Lung microvascular endothelial cell (primary cell): ENCODE data around the gene ADCY10. TPM values are rescaled to one million over a fixed set of nuclear protein-coding genes. Genes with fewer than 3 reads are reported as not detected.
"Not testable (repeated sequence)": the region's sequence is repeated elsewhere in the genome, so short reads cannot be mapped to it uniquely, and the experiment has no call there.

Experiments
- DNase-seq, 2 donors: peaks; one replicate each; pipeline versions ENCODE4 v3.0.0 to v3.0.0-alpha.2; 2010; ENCODE audit warnings: low read depth in 2 of 2
- total RNA-seq: library from RNA; depleted of rRNA; stranded (reverse); fragments of >200 nt; gene quantifications from 2 replicates; pipeline ENCODE4 v1.2.1, GENCODE V29; 2014

ADCY10 gene
- not detected in 2 replicates for total RNA-seq

DNA sequence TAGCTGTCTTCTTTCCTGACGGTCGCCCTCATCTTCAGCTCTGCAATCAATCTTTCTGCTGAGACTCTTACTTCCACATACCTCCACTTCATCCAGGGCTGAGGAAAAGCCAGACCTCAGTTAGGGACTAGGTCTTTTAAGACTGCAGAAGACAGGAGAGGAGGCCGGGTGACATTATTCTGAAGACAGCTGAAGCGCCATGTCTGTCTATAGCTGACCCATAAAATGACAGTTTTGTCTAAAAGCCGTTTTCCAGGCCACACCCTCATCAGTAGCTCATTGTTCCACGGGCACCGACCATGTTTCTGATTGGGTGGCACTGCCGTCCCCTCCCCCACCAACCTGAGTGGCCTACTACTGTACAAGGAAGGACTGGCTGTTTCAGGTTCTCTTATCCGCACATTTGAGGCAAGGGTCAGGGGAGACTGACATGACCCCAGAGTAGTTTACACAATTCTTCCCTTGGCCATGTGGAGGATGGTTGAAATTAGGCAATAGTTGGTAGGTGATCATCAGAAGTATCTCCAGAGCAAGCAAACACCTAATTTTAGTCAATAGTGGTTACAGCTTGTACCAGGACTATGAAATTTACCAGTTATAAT, at the start of gene ADCY10:
ADCY10 (minus strand) TSS at position 240 of the 602 bp plus-strand sequence. CDS start 8,994 bp downstream, outside the sequence.
- no peak for DNase-seq

GRCh38 chr1:167957710-167958109, 43.8 kb upstream of the ADCY10 start:
- no peak for DNase-seq

DNA sequence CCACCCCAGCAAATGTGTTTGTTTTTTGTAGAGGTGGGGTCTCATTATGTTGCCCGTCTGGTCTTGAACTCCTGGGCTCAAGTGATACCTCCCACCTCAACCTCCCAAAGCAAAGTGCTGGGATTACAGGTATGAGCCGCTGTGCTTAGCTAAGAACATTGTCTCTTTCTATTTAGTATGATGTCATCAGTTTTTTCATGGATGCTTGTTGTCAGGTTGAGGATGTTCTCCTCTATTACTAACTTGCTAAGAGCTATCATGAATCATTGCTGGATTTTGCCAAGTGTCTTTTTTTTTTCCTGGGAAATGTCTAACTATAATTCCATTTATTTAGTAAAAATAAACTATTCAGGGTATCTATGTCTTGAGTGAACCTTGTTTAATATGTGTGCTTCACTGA, 42.0 kb upstream of the ADCY10 start:
- DNase-seq: no peak

- DNase-seq: no peak
Observed at GRCh38 chr1:167950569-167950968, 36.6 kb upstream of the ADCY10 start.

GRCh38 chr1:167949785-167950184, 35.9 kb upstream of the ADCY10 start:
- no peak for DNase-seq

DNA sequence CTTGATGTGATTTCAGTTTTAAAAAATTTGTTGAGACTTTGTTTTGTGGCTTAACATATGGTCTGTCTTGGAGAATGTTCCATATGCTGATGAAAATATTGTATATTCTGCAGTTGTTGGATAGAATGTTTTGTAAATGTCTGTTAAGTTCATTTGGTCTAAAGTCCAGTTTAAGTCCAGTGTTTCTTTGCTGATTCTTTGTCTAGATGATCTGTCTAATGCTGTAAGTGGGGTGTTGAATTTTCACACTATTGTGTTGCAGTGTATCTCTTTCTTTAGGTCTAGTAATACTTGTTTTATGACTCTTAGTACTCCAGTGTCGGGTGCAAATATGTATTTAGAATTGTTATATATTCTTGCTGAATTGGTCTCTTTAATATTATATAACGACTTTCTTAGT, 33.8 kb upstream of the ADCY10 start:
- no peak for DNase-seq

- DNase-seq: no peak
Observed at GRCh38 chr1:167943541-167943940, 29.6 kb upstream of the ADCY10 start.

DNA sequence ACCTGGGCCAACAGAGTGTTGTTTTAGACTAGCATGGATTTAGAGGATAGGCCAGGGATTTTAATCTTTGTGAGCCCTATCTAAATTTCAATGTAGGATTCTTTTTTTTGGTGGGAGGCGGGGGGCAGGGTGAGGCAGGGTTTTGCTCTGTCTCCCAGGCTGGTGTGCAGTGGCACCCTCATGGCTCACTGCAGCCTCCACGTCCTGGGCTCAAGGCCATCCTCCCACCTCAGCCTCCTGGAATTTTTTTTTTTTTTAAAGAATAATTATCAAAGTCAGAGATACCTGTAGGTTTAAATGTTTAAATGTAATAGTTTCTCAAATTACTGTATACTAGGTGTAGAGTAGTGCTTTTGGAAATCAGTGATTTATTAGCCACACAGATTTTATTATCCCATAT, 26.3 kb upstream of the ADCY10 start:
- DNase-seq: no peak

- no peak for DNase-seq
Observed at GRCh38 chr1:167938080-167938636, 24.2 kb upstream of the ADCY10 start.

DNA sequence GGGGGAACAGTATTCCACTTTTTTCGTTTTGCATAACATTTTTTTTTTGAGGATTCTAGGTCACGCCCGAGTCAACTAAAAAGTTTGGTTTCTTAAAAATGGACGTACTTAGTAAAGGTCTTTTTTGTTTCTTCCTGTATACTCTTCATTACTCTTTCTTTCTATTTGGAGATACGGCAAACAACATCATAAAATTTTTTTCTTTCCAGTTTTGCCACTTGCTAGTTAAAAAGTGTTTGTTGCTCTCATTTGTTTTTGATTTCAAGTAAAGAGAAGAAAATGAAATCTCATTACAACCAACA, 23.7 kb upstream of the ADCY10 start:
- no peak for DNase-seq

GRCh38 chr1:167936930-167937708, 23.2 kb upstream of the ADCY10 start, which contains the start of gene MPC2:
MPC2 (minus strand) TSS chr1:167937072; CDS start chr1:167935841, 1,231 bp downstream.
- DNase-seq: peak; percentile 59 to 65

DNA sequence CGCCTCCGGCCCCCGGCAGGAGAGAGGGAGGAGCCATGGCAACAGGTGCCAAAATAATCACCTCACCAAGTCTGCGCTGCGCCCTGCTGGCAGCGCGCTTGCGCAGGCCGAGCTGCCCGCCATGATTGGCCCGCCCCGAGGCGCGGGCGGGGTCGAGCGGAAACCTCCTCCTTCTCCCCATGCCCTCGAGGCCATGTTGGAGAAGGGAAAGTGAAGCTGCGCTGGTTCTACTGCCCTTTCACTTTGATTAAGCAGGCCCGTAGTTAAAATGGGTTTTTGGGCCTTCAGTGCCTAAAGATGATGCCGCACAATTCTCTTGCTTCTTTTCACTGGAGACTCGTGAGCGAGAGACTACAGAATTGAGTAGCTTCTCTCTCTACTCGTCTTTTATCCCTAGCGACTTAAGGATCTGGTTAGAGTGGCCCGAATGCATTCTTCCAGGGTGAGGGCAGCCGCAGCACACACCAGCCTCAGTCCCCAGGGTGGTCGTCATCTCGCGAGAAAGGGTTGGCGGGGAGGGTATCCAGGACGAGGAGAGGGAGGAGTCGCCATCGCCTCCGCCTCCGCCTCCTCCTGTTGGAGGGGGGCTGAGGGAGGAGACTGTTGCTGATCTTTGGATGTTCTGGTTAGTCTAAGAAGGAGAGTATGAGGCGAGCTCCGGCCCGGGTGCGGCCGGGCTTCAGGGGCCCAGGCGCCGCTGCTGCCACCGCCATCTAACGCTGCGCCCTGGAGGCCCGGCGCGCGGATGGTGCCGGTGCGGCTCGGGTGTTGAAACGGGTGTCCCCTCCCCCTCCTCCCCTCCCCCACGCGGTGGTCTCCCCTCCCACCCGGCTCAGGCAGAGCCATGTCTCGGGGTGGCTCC, 22.4 kb upstream of the ADCY10 start, which contains the start of gene DCAF6:
DCAF6 (plus strand) TSS at position 616 of the 862 bp plus-strand sequence; CDS start at position 845, 229 bp downstream.
- peak; percentile 99 for DNase-seq

DNA sequence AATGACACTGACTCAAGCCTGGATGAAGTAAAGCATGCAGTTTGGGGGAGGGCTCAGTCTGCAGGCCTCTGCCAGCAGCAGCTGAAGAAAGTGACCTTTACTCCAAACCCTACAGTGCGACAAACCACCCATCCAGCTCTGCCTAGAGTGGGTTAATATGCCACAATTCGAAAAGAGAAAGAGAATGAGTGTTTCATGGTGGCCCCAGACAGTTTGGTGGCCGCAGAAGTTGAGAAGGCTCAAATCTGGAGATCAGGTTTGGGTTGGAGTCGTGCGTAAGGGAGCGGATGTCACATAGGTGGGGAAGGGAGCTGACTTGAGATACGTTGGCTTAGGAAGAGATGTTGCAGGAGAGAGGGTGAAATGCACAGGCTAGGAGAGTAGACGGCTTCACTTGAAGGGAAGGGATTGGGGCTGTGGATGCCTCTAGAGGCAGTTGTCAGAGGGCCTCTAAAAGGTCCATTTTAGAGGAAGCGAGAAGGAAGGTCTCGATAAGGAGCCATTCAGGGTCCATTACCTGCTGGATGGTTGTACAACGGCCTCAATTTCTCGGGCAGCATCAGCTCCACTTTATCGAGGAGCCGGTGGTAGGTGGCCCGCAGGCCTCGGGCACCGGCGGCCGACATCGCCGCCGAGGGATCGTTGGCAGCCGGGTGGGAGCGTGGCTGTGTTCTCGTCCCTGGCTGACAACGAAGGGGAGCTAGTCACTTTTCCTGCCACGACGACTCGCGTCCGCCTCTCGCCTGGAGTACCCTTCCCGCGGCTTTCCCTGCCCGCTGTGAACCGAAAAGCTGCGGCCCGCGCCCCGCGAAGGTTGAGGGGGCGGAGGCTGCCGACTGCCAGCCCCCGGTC, 21.5 kb upstream of the ADCY10 start:
- peak; percentile 26 to 55 for DNase-seq

GRCh38 chr1:167934426-167935215, 20.7 kb upstream of the ADCY10 start:
- DNase-seq: no peak

DNA sequence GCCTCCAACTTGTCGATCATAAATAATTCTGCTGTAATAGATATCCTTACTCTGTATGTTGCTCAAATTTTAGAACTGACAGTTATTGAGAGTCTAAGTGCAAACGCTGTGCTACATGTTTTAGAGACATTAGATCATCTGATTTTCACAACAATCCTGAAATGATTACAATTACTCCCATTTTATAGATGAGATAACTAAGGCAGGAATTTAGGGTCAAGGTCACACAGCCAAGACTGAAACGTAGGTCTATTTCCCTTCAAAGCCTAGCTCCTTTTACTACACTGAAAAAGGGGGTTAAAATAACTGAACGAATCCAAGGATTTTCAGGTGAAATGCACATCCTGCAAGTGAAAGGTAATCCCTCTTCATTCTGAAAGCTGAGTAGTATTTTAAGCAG, 19.9 kb upstream of the ADCY10 start:
- no peak for DNase-seq

DNA sequence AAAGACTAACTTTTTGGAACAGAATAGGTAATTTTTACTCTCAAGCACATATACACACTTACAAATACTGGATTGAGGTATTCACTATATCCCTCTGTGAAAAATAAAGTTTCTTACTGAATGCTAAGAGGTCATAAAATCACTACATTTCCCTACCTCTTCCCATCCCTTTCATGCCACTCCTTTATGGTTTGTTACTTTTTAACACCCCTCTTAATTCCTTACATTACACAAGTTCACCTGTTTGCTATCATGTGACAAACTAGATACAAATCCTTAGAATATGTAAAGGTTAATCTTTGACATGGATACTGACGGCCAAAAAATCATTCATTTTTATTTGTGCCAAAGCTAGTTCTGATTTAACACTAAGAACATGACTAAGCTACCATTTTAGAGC, 15.8 kb upstream of the ADCY10 start:
- no peak for DNase-seq

GRCh38 chr1:167928919-167929318, 15.0 kb upstream of the ADCY10 start:
- DNase-seq: not testable (repeated sequence)

- no peak for DNase-seq
Observed at GRCh38 chr1:167928457-167928852, 14.5 kb upstream of the ADCY10 start.

GRCh38 chr1:167927046-167927754, 13.3 kb upstream of the ADCY10 start:
- DNase-seq: no peak
